ENCODE results near the gene CSF1R. TPM values are rescaled to one million over a fixed set of nuclear protein-coding genes. Genes with fewer than 3 reads are reported as not detected.

CSF1R gene
- polyA plus RNA-seq, 4 donors = 13.7 to 18.0 (median 16.9) TPM

Other genes starting within 250 kb of the CSF1R start
- under 1 TPM; 0.11 to 0.24 (median 0.15) TPM for gene PDE6A, start 141.8 kb downstream of the CSF1R start, polyA plus RNA-seq (ENCODE audit: insufficient read length in 4 of 4)
- 10 to 100 TPM; 17.8 to 21.1 (median 18.4) TPM for gene SLC26A2, start 125.8 kb downstream of the CSF1R start, polyA plus RNA-seq (ENCODE audit: insufficient read length in 4 of 4)
- 1 to 10 TPM; 5.6 to 7.5 (median 6.8) TPM for gene TIGD6, start 85.9 kb downstream of the CSF1R start, polyA plus RNA-seq (ENCODE audit: insufficient read length in 4 of 4)
- 10 to 100 TPM; 25.9 to 40.4 (median 33.3) TPM for gene HMGXB3, start 85.8 kb downstream of the CSF1R start, polyA plus RNA-seq (ENCODE audit: insufficient read length in 4 of 4)
- 100 to 1,000 TPM; 130 to 148 (median 143) TPM for gene PDGFRB, start 69.3 kb upstream of the CSF1R start, polyA plus RNA-seq (ENCODE audit: insufficient read length in 4 of 4)
- gene CDX1, start 80.2 kb upstream of the CSF1R start, polyA plus RNA-seq (ENCODE audit: insufficient read length in 4 of 4) = under 1 TPM; 0.47 to 0.76 (median 0.50) TPM
- gene SLC6A7, start 103.5 kb upstream of the CSF1R start, polyA plus RNA-seq (ENCODE audit: insufficient read length in 4 of 4) = under 1 TPM in 3 of 4 donors, not detected in 1; 0.06 to 0.13 (median 0.08) TPM
- 1 to 10 TPM; 2.7 to 5.9 (median 3.7) TPM for gene CAMK2A, start 203.2 kb upstream of the CSF1R start, polyA plus RNA-seq (ENCODE audit: insufficient read length in 4 of 4)
- gene ARSI, start 216.4 kb upstream of the CSF1R start, polyA plus RNA-seq (ENCODE audit: insufficient read length in 4 of 4) = 1 to 10 TPM; 2.5 to 5.3 (median 3.6) TPM